Hematopoietic multipotent progenitor cell treated with erythropoietin and hydrocortisone succinate and interleukin-3 and kit ligand, for 6 days (in vitro differentiated cells): ENCODE measurements around the gene DNAJC13.

ENCODE experiments used
- DNase-seq: peaks from one replicate; pipeline ENCODE4 v3.0.0-alpha.2; 2015

DNAJC13 gene

DNA sequence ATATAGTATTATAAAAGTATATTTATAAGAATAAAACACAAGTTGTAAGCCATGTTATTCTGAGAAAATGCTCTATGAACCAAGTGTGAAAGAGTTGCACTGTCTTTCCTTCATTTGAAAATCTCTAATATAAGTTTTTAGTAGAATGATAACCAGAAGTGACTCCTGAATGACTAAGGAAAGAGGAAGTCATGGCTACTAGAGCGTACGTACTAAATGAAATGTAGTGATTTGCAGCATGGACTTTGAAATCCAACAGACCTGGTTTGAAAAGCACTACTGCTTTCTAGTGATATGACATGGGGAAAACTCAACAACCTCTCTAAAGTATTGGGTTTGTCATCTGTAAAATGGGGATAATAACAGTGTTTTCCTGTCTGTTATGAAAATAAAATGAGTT, 10.3 kb upstream of the DNAJC13 start:
- DNase-seq = no peak

DNA sequence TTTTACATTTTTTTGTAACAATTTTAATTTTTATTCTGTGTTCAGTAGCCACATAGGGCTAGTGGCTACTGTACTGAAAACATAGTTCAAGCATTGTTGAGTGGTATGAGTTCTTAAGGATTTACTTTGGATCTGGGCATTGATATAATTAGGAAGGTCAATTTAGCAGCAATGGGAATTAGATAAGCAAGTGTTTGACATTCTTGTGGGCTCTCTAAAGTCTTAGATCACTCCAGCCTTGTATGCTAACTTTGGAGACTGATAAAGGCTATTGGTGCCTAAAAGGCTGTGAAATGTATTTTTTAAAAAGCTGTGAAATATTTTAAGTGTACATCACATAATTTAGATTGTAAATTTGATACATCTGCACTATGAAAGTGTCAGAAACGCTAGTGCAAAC, 2.5 kb upstream of the DNAJC13 start:
- DNase-seq = no peak

DNA sequence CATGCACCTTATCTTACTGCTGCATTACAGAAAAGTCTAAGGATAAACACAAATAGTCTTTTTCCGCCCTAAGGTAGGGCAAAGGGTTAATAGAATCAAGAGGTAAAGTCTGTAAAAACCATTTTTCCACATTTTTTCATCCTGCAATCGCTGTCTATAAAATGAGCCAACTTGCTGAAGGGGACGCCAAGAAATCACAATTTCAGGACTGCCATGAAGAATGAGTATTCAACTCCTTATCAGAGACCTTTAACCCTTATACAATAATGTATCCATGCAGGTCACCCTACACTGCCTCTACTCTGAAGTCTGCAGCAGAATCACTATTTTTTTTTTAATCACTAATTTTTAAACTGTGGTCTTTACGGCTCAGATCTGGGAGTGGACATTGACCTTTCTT, 1.1 kb upstream of the DNAJC13 start:
- no peak for DNase-seq

DNA sequence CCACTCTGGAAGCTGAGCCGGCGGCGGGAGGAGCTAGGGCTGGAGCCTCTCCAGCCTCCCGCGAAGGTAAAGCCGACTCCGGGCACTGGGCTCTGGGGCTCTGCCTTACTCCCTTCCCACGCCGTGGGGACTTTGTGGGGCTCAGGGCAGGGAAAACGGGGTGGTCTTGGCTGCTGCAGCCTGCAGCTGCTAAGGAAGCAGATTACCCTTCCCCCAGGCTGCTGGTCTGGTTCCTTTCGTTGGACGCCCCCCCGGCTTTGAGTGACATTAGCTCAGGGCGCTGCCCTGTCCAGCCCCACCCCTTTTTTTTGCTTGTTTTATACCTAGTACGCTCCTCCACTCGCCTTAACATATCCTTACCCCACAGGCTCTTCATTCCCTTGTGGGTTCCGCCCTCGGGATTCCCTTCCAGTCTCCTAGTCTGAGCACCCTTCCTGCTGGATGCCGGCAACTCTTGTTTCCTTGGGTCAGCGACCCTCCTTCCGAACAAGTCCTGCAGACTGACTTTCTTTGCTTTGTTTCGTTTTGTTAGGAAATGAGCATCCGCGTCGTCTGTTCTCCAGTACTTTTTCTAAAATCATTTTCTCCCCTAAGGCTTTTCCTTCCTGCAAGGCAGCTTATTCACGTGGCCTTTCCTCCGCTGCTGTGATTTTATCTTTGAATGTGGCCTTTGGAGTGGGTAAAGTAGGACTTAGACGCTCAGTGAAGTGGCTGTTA, 551 bp downstream of the DNAJC13 start:
- DNase-seq = peak; percentile 92

DNA sequence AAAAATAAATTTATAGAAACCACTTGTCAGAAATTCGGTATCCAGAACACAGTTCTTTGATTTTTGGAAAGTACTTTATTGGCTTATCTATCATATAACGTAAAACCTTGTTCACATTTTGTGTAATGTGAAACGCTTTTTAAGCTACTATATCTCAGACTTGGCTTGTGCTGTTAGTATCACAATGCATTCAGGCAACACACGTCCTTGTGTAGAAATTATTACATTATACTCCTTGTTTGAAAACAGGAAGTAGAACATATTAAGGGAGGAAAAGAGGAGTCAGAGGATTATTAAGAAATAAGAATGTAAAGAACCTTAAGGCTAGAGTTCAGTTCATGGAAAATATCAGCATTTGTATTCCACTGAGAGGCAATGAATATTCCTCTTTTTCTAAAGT, 1.6 kb downstream of the DNAJC13 start:
- peak; percentile 37 for DNase-seq

DNA sequence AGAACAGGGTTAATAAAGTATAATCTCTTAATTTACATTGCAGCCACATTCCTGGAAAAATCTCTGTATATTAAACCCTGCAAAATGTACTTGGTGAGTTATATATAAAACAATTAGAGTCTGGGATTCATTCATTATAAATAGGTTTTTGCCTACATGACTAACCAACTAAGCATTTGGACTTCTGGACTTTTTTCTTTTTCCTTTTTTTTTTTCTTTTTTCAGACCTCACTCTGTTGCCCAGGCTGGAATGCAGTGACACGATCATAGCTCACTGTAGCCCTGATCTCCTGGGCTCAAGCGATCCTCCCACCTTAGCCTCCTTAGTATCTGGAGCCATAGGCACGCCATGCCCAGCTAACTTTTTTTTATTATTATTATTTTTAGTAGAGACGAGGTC, 4.5 kb downstream of the DNAJC13 start:
- DNase-seq = no peak

DNA sequence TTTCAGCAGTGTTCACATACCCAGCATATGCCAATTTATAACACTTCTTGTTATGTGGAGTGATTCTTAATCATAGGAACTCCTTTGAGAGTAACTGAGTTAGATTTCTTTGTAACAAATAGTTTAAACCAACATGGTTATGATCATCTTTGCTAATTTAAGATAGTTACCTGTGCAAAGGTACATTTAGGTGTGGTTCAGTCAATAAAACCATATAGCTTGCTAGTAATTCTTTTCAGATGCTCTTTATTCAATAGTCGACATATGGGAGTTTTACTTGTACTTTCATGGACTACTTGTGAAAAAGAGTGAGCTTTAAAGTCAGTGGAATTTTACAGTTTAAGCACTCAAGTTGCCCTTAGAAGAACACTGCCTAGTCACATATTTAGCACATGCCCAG, 5.2 kb downstream of the DNAJC13 start:
- no peak for DNase-seq

DNA sequence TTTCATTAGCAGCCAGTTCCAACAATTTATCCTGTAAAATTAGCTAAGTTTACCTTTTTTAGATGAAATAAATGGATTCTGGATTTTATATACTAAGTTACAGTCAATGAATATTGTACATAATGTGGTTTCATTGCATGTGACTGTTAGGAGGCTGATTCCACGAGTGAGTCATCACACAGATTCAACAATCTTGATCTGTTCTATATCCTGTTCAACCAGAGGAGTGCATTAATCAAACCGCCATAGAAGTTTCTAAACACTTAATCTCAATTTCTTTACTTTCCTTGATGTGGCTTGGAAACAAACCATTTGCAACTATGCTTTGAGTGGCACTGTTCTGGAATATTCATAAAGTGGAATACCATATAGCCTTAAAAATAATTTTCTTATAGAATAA, 15.3 kb downstream of the DNAJC13 start:
- peak; percentile 83 for DNase-seq

DNA sequence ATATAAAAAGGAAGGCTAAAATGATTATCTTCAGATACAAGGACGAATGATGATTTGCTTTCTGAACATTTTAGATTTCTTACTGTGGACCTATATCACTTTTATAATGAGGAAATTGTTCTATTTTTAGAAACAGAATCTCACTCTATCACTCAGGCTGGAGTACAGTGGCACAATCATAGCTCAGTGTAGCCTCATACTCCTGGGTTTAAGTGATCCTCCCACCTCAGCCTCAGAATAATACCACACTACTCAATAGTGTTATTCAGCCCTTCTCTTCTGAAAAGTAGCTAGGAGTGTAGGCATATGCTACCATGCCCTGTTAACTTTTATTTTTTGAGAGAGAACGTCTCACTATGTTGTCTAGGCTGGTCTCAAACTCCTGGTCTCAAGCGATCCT, 15.8 kb downstream of the DNAJC13 start:
- no peak for DNase-seq

DNA sequence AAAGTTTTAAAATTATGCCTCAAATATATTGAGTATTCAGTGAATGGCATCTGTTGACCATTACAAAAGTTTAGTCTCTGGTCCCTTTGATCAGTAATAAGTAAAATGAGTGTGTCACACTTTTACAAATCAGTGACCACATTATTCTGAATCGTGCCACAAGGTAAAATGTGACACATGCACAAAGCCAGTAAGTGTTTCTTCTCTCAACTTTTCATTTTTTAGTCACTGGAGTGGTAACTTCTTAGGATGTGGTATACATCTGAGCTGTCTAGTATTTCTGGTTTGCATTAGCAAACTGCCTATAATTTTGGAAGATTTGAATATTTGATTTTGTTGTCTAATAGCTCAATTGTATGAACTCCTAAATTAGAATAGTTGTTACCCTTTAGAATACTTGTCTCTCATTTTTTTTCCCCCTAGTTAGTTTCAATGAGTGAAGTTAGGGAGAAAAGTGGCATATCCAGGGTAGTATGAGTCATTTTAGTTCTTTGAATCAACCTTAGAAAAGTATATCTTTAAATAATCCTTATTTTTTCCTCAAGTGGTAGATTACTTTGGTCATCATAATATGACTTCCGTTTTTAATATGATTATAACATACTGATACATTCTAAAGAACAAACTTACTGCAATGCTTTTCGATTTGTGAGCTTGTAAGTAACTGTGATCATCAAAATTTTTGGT, 18.1 kb downstream of the DNAJC13 start:
- DNase-seq = no peak

DNA sequence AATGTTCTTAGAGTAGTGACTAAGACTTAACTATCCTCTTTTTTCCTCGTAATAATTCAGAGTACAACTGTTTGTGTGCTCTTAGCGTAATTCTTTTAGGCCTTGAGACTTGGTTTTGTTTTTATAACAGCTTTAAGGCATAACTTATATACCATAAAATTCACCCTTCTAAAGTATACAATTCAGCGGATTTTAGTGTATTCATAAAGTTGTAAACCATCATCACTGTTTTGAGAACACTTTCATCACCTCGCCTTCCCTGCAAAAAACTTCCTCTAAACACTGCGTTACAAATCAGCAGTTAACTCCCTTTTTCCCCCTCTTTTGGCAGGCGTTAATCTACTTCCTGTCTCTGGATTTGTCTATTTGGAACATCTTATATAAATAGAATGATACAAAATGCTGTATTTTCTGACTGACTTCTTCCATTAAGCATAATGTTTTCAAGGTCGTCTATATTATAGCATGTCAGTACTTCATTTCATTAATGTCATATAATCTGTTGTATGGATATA, 18.7 kb downstream of the DNAJC13 start:
- DNase-seq = no peak

DNA sequence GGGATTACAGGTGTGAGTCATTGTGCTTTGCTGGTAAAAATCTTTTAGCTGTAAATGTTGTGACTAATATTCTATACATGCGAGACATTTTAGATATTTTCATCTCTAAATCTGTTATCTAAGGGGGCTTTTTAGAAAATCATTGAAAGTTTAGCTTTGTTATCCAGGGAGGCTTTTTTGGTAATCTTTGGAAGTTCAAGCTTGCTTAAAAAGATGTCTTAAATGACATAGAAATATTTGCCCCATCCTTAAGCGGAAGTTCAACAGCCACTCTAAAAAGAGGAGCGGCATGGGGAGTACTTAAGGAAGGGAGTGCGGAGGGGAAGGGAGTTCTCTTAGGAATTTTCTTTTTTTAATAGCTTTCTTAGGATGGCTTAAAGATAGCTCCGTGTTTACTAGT, 26.1 kb downstream of the DNAJC13 start:
- no peak for DNase-seq

DNA sequence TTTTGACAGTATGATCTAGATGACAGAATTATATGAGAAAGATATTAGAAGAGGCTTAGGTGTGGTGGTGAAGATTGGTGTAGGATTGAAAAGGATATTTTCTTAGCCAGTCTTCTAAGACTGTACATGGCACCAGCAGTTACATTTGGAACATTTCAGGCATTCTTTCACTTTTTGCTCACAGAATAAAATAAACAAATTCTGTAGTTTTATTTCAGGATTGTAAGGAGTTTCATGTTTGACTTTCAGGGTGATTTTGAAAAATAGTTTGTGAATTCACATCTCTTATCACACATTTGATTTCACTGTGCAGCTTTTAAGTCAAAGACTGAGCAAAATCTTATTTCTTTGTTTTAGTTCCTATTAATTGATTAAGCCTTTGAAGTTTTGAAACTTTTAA, 27.1 kb downstream of the DNAJC13 start:
- no peak for DNase-seq

DNA sequence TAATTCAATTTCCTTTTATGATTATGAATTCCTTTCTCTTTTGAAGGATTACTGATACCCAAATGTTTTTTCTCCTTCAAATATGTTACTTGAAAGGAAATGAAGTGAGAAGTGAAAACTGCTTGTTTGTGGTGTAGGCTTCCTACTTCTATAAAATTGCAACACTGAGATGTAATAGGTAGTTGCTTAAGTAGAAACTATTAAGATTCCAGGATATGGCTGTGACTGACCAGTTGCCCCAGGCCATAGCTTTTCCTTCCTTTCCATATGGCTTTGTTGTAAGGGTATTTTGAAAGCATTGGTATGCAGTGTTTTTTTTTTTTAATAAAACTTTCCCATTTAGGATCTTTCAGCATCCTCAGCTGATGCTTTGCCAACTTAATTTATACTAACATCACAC, 28.5 kb downstream of the DNAJC13 start:
- peak; percentile 32 for DNase-seq

DNA sequence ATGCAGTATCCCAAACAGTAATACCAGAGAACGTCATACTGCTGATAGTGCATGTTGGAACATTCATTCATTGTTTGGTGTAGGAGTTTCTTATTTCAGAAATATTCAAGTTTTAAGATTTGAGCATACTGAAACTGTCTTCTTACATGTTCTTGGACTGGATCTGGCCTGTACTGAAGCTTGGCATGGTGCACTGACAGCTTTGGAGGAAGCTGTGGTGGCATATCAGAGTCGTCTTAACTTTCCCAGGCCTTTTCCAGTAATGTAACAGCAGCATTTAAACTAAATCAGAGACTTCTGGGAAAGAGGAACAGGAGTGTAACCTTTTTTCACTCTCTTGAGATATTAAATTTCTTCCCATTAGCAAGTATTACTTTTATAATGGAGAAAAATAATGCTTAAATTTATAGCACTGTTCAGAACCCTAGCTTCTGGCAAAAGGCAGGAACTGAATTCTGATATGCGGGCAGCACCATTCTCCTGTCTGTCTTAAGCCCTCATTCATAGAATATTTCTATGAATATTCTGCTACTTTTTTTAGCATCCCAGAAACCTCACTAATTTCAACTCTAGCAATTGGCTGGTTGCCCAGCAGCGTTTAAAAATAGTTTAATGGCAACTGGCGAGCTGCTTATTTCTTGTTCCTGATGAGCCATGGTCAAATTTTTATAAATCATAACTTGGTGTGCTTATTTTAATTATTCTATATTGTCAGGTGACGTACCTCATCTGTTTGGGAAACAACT, 31.1 kb downstream of the DNAJC13 start:
- no peak for DNase-seq

DNA sequence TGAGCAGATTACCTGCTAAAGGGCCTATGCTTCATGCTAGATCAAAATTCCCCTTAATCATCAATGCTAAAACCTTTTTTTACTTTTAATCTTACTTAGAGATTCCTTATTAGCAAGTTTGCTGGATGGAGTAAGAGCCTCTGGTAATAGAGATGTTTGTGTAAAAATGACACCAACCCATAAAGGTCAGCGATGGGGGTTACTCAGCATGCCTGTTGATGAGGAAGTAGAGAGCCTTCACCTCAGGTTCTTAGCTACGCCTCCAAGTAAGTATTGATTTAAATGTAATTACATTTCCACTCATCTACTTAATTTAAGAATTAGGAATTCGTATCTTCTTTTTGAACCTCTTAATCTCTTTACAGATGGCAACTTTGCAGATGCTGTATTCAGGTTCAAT, 38.8 kb downstream of the DNAJC13 start:
- DNase-seq = no peak

DNA sequence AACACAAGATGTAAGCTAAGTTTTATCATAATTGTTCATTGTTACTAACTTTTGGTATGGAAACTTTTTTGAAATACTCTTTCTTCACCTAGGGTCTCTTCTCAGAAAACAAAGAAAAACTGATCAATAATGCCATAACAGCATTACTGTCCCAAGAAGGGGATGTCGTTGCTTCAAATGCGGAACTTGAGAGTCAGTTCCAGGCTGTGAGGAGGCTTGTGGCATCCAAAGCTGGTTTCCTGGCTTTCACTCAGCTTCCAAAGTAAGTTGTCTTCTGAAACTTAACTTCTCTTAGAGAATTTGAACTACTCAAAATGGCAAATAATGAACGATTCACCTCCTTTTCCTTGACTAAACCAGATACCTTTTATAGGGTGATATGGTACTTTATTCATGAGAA, 39.3 kb downstream of the DNAJC13 start:
- DNase-seq = no peak

DNA sequence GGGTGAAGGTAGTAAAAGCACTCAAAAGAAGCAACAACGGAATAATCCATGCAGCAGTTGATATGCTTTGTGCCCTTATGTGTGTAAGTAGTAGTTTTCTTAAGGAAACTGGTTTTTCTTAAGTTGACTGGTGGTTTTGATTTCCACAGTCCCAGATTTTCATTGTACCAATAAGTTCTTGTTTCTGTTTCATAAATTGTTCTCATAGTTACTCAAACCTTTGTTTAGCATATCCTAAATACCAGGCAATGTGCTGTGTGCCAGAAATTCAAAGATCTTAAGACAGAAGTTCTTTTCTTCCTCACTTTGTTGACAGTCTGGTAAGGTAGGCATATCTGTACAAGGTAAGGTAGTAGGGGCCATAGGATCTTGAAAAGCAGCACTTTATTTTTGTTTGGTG, 40.0 kb downstream of the DNAJC13 start:
- no peak for DNase-seq

DNA sequence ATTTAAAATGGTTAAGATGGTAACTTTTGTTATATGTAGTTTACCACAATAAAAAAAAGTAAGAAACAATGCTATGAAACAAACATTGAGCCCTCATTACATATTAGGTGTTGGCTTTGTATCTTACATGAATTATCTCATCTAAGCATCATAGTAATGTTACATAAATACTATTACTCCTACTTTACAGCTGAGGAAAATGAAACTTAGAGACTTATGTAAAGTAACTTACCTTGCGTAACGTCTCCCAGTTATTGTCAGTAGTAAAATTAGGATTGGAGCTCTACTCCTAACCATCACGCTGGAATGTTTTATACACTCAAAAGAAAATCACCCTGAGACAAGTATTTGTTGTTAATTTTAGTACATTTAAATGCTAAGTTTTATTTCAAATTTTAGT, 42.2 kb downstream of the DNAJC13 start:
- no peak for DNase-seq

DNA sequence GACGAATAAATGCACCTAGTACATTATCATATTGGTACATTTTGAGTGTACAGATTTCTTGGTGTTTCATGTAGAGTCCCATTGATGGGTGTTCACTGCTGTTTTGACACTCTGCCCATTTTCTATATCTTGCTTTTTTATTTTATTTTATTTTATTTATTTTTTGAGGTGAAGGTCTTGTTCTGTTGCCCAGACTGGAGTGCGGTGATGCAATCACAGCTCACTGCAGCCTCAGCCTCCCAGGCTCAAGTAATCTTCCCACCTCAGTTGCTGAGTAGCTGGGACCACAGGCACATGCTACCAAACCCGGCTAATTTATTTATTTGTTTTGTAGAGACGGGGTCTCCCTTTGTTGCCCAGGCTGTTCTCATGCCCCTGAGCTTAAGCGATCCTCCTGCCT, 44.2 kb downstream of the DNAJC13 start:
- no peak for DNase-seq

DNA sequence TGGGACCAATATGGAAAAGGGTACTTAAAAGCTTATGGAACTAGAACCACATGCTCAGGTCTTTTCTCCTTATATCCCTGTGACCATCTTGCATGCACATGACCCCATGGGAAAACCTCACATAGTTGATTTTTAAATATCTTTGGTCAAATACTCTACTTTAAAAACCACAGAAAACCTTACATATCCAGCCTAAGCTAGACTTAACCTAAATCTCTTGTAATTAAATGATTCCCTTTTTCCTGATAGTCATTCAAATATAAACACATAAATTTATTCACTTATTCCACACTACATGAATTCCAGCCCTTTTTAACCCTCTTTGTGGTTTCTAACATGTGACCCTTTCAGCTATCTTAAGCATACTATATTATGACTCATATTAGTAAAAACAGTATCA, 46.8 kb downstream of the DNAJC13 start:
- peak; percentile 35 for DNase-seq

DNA sequence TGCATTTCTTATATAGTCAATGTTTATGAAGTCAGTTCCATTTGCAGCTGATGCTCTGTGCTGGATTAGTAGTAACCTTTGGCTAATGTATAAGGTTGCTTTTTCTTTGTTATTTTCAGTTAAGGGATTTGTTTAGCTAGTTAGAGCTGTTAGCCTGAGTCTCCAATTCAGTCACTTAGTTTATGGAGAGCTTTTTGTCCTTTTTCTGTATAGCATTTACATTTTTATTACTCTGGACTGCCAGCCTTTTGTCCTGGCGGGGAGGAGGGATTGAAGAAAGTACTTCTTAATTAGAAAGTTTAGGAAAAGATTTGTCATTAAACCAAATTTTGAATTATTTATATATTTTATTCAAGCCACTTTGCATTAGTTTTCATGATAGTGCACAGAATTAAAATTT, 52.0 kb downstream of the DNAJC13 start:
- no peak for DNase-seq

DNA sequence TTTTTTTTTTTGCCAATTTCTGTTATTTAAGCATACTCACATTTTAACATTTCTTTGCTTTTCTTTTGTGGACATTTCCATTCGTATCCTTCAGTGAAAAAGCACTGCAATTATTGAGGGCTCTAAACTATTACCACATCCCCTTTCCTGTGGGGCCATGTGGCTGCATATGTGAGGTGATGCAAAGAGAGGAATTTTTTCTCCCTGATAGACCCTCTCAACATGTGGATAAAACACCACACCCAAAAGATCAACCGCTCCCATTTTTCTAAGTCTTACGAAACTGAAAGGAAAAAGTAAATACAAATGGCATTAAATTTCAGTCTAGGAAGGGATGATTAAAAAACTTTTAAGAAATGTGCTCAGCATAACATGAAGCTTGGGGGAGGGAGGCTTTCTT, 68.8 kb downstream of the DNAJC13 start:
- peak; percentile 39 for DNase-seq

DNA sequence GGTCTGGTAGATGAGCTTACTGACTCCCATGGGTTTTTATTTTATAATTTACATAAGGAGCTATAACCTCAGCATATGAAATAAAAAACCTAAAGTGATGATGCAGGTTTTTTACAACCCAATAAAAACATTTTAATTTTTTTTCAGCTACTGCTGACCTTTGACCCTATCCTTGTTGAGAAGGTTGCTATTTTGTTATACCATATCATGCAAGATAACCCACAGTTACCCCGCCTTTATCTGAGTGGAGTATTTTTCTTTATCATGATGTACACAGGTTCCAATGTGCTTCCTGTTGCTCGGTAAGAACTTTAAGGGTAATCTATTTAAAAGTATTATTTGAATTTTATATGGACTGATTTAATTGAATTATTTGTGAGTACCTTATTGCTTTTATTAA, 70.8 kb downstream of the DNAJC13 start:
- DNase-seq = peak; percentile 40
